Neural progenitor cell (in vitro differentiated cells): ENCODE measurements around the gene SCN1A. TPM values are rescaled to one million over a fixed set of nuclear protein-coding genes. Genes with fewer than 3 reads are reported as not detected.
"Not testable (repeated sequence)": the region's sequence is repeated elsewhere in the genome, so short reads cannot be mapped to it uniquely, and the experiment has no call there.

Experiments used
- DNase-seq: peaks from one replicate; pipeline ENCODE4 v3.0.0-alpha.2; 2016; ENCODE audit warnings: low spot score
- H2AFZ ChIP-seq: fragments of 200-600 bp; sonication (generic); replicated peaks from 2 replicates; pipeline ENCODE4 v1.6.1; 2016; ENCODE audit warnings: antibody characterized with exemption
- H3F3A ChIP-seq: fragments of 200-600 bp; sonication (generic); 2 replicates; pipeline ENCODE4 v1.6.1; 2016; ENCODE audit warnings: antibody characterized with exemption, low read depth
- H3K27ac ChIP-seq: fragments of 200-600 bp; sonication (generic); 2 replicates; pipeline ENCODE4 v1.5.1; 2016; ENCODE audit warnings: mild to moderate bottlenecking
- H3K27me3 ChIP-seq: fragments of 200-600 bp; sonication (generic); 2 replicates; pipeline ENCODE4 v1.6.1; 2016; ENCODE audit warnings: mild to moderate bottlenecking, moderate library complexity
- H3K36me3 ChIP-seq: fragments of 200-600 bp; sonication (generic); 2 replicates; pipeline ENCODE4 v1.5.1; 2016
- H3K4me1 ChIP-seq: fragments of 200-600 bp; sonication (generic); 2 replicates; pipeline ENCODE4 v1.6.1; 2016; ENCODE audit warnings: mixed run types
- H3K4me2 ChIP-seq: fragments of 200-600 bp; sonication (generic); 2 replicates; pipeline ENCODE4 v1.6.1; 2016
- H3K4me3 ChIP-seq: fragments of 200-600 bp; sonication (generic); 2 replicates; pipeline ENCODE4 v1.5.1; 2016
- H3K79me2 ChIP-seq: fragments of 200-600 bp; sonication (generic); 2 replicates; pipeline ENCODE4 v1.6.1; 2016; ENCODE audit warnings: low read depth
- H3K9ac ChIP-seq: fragments of 200-600 bp; sonication (generic); 2 replicates; pipeline ENCODE4 v1.6.1; 2016
- H3K9me3 ChIP-seq: fragments of 200-600 bp; sonication (generic); 2 replicates; pipeline ENCODE4 v1.5.1; 2016; ENCODE audit warnings: low read depth
- H4K20me1 ChIP-seq: fragments of 200-600 bp; sonication (generic); 2 replicates; pipeline ENCODE4 v1.6.1; 2016; ENCODE audit warnings: low read depth
- H3K27ac Mint-ChIP-seq: 3 replicates; pipeline ENCODE4 v1.8.0; 2021; ENCODE audit warnings: mixed read lengths
- H3K27me3 Mint-ChIP-seq: 2 replicates; pipeline ENCODE4 v1.8.0; 2022; ENCODE audit warnings: low read depth, mild to moderate bottlenecking, inconsistent platforms, moderate library complexity, mixed read lengths; ENCODE audit not compliant: insufficient read depth
- H3K36me3 Mint-ChIP-seq: 3 replicates; pipeline ENCODE4 v1.8.0; 2021; ENCODE audit warnings: mixed read lengths
- H3K4me1 Mint-ChIP-seq: 3 replicates; pipeline ENCODE4 v1.8.0; 2021; ENCODE audit warnings: mixed read lengths
- H3K4me3 Mint-ChIP-seq: 3 replicates; pipeline ENCODE4 v1.8.0; 2021; ENCODE audit warnings: mild to moderate bottlenecking, moderate library complexity, mixed read lengths
- H3K9me3 Mint-ChIP-seq: 3 replicates; pipeline ENCODE4 v1.8.0; 2020; ENCODE audit warnings: mixed read lengths
- EZH2 ChIP-seq: fragments of 200-600 bp; sonication (generic); IDR thresholded peaks from 2 replicates; pipeline ENCODE4 v1.6.1; 2017; ENCODE audit warnings: antibody characterized with exemption, mild to moderate bottlenecking, moderate library complexity
- EZH2phosphoT487 ChIP-seq: fragments of 200-600 bp; sonication (generic); IDR thresholded peaks from 2 replicates; pipeline ENCODE4 v1.6.1; 2017; ENCODE audit warnings: antibody characterized with exemption
- total RNA-seq: library from RNA; depleted of rRNA; stranded (reverse); fragments of >200 nt; gene quantifications from 2 replicates; pipeline ENCODE4 v1.2.3, GENCODE V29; 2015; ENCODE audit warnings: low replicate concordance
- TF ChIP-seq, protein P1 (sequence below): fragments of 200-600 bp; sonication (generic); IDR thresholded peaks from 2 replicates; pipeline ENCODE4 v1.5.1; 2017; ENCODE audit warnings: antibody characterized with exemption, mild to moderate bottlenecking

SCN1A gene
- total RNA-seq, 1 donor from 2014 or later, result 2.7 TPM

DNA sequence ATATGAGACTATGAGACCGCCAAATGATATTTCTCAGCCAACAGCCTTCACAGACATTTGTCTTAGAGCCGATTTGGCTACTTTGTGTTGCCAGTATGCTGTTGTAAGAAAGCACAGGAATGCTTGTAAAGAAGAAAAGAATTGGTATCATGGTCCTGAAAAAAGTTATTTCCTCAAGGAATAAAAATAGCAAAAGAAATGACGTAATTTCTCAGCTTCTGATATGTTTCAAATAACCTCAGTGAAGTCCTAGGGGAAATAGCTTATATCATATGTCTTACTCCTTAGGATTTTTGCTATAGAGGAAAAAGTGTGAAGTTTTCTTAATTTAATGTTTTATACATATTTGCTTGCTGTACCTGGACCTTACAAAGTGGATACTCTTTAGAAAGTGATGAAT is 23.0 kb downstream of the SCN1A start:
- no peaks in the 10 kb centered on the region for H3K27me3 ChIP-seq
- H3K27me3 Mint-ChIP-seq, result no peaks in the 10 kb centered on the region
- no peak overlapping the region for H3K4me3 Mint-ChIP-seq
- no peak overlapping the region for H3K9ac ChIP-seq
- no peaks in the 10 kb centered on the region for H3K36me3 Mint-ChIP-seq
- no peaks in the 10 kb centered on the region for H3K79me2 ChIP-seq
- no peaks in the 10 kb centered on the region for H3K9me3 ChIP-seq
- no peaks in the 10 kb centered on the region for H3F3A ChIP-seq
- no peak overlapping the region for H2AFZ ChIP-seq
- H3K36me3 ChIP-seq, result no peaks in the 10 kb centered on the region
- H4K20me1 ChIP-seq, result no peaks in the 10 kb centered on the region
- H3K4me2 ChIP-seq, result no peak overlapping the region
- no peaks in the 10 kb centered on the region for H3K4me1 Mint-ChIP-seq
- no peak for DNase-seq
- no peak overlapping the region for H3K27ac Mint-ChIP-seq
- no peaks in the 10 kb centered on the region for H3K4me1 ChIP-seq
- no peaks in the 10 kb centered on the region for H3K9me3 Mint-ChIP-seq
- TF ChIP-seq, protein P1, sequence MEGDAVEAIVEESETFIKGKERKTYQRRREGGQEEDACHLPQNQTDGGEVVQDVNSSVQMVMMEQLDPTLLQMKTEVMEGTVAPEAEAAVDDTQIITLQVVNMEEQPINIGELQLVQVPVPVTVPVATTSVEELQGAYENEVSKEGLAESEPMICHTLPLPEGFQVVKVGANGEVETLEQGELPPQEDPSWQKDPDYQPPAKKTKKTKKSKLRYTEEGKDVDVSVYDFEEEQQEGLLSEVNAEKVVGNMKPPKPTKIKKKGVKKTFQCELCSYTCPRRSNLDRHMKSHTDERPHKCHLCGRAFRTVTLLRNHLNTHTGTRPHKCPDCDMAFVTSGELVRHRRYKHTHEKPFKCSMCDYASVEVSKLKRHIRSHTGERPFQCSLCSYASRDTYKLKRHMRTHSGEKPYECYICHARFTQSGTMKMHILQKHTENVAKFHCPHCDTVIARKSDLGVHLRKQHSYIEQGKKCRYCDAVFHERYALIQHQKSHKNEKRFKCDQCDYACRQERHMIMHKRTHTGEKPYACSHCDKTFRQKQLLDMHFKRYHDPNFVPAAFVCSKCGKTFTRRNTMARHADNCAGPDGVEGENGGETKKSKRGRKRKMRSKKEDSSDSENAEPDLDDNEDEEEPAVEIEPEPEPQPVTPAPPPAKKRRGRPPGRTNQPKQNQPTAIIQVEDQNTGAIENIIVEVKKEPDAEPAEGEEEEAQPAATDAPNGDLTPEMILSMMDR, result no peak
- no peak for TF ChIP-seq EZH2phosphoT487
- TF ChIP-seq EZH2, result no peak
- H3K4me3 ChIP-seq, result no peak overlapping the region
- H3K27ac ChIP-seq, result no peak overlapping the region

DNA sequence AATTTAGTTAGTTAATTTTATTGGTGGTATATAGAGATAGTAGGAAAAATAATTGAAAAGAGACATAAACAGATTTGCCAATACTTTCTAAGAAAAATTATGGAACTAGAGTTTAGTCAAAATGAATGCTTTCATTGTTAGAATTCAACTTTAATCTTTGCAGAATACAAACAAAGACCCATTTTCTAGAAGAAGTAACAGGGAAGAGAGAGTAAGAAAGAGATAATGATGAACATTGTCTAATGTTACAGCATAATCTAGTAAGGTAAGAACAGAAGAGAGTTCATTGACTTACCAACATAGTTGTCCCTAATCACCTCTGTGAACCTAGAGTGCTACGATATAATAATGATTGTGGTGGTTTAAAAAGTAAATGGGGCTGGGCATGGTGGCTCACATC is 23.7 kb downstream of the SCN1A start:
- Histone ChIP-seq H3K36me3 (no peaks in the 10 kb centered on the region), H3F3A (no peaks in the 10 kb centered on the region), H3K4me1 (no peaks in the 10 kb centered on the region), H3K4me2 (no peak overlapping the region), H3K27ac (no peak overlapping the region), H3K79me2 (no peaks in the 10 kb centered on the region), H4K20me1 (no peaks in the 10 kb centered on the region), H2AFZ (no peak overlapping the region), H3K4me3 (no peak overlapping the region), H3K9ac (no peak overlapping the region), H3K27me3 (no peaks in the 10 kb centered on the region), H3K9me3 (no peaks in the 10 kb centered on the region)
- H3K36me3 Mint-ChIP-seq, result no peaks in the 10 kb centered on the region
- DNase-seq, result no peak
- H3K9me3 Mint-ChIP-seq, result no peaks in the 10 kb centered on the region
- no peaks in the 10 kb centered on the region for H3K27me3 Mint-ChIP-seq
- TF ChIP-seq EZH2phosphoT487 (no peak), EZH2 (no peak)
- TF ChIP-seq, protein P1, result no peak
- no peak overlapping the region for H3K27ac Mint-ChIP-seq
- H3K4me3 Mint-ChIP-seq, result no peak overlapping the region
- H3K4me1 Mint-ChIP-seq, result no peaks in the 10 kb centered on the region

DNA sequence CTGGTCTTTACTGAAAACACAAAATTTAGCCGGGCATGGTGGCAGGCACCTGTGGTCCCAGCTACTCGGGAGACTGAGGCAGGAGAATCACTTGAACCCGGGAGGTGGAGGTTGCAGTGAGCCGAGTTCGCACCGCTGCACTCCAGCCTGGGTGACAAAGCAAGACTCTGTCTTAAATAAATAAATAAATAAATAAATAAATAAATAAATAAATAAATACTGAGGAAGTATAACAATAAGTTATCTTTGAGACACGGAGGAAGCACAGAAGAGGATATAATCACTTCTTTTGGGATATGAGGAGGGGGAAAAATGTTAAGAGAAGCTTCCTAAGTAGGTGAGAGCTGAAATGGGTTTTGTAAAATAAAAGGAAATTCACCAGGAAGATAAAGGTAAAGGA is 24.5 kb downstream of the SCN1A start:
- not testable (repeated sequence) for H3K4me3 Mint-ChIP-seq, H3K36me3 ChIP-seq, H3K9me3 ChIP-seq, H3F3A ChIP-seq, H3K27ac ChIP-seq, H3K27me3 Mint-ChIP-seq, H3K4me3 ChIP-seq, H3K4me1 ChIP-seq, DNase-seq, H3K27me3 ChIP-seq, H3K9ac ChIP-seq, H3K79me2 ChIP-seq, H4K20me1 ChIP-seq, H3K36me3 Mint-ChIP-seq, H3K4me1 Mint-ChIP-seq, H2AFZ ChIP-seq, H3K4me2 ChIP-seq, H3K9me3 Mint-ChIP-seq, H3K27ac Mint-ChIP-seq

DNA sequence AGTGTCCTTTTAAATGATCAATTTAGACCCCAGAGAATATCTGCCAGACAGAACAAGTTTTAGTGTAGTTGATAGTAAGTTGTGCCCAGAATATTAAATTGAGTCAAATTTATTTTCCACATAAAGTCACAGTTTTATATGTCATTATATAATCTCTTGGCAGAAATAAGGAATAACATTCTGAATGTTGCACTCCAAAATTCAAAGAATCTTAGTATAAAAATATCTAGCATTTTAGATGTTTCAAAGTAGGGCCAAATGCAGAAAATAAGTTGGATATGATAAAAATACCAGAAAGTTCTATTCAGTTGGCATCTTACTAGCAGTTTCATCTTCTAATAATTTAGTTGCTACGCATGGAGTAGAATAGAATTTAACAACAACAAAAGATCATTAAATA is 33.5 kb downstream of the SCN1A start:
- Histone ChIP-seq H3K4me2 (no peak overlapping the region), H4K20me1 (no peaks in the 10 kb centered on the region), H3K9me3 (no peaks in the 10 kb centered on the region), H2AFZ (no peak overlapping the region), H3K4me1 (peaks cover 6% of the 10 kb centered on the region), H3K9ac (no peak overlapping the region), H3F3A (no peaks in the 10 kb centered on the region), H3K79me2 (no peaks in the 10 kb centered on the region), H3K36me3 (no peaks in the 10 kb centered on the region), H3K27ac (no peak overlapping the region), H3K27me3 (no peaks in the 10 kb centered on the region), H3K4me3 (no peak overlapping the region)
- no peak for DNase-seq
- Mint-ChIP-seq H3K27me3 (no peaks in the 10 kb centered on the region), H3K4me3 (no peak overlapping the region), H3K36me3 (no peaks in the 10 kb centered on the region), H3K27ac (no peak overlapping the region), H3K4me1 (peaks cover 11% of the 10 kb centered on the region), H3K9me3 (peaks cover 3% of the 10 kb centered on the region)
- TF ChIP-seq, protein P1, result no peak
- TF ChIP-seq EZH2phosphoT487 (no peak), EZH2 (no peak)
